RPMI8226 (cell line): ENCODE results near the gene PCDHGB7.
"Not testable (repeated sequence)": the region's sequence is repeated elsewhere in the genome, so short reads cannot be mapped to it uniquely, and the experiment has no call there.

ENCODE experiments used
- DNase-seq: peaks from one replicate; pipeline ENCODE4 v3.0.0-alpha.2; 2015

The PCDHGB7 gene

GRCh38 chr5:141430332-141431113 lies 13.0 kb downstream of the PCDHGB7 start, which contains the start of gene PCDHGA12:
Gene PCDHGA12, plus strand, starts transcription at chr5:141430507. Its CDS starts 253 bp downstream, at chr5:141430760.
- peak; percentile 74 for DNase-seq

GRCh38 chr5:141431286-141431685 lies 13.8 kb downstream of the PCDHGB7 start:
- no peak for DNase-seq

GRCh38 chr5:141432308-141432707 lies 14.8 kb downstream of the PCDHGB7 start:
- not testable (repeated sequence) for DNase-seq

GRCh38 chr5:141432726-141433125 lies 15.2 kb downstream of the PCDHGB7 start:
- not testable (repeated sequence) for DNase-seq

GRCh38 chr5:141434006-141434405 lies 16.5 kb downstream of the PCDHGB7 start:
- no peak for DNase-seq

- no peak for DNase-seq
These were observed 19.7 kb downstream of the PCDHGB7 start for GRCh38 chr5:141437221-141437620.

GRCh38 chr5:141439411-141440141 lies 22.1 kb downstream of the PCDHGB7 start:
- DNase-seq, result no peak

GRCh38 chr5:141440341-141440740 lies 22.9 kb downstream of the PCDHGB7 start:
- no peak for DNase-seq

GRCh38 chr5:141441571-141442170 lies 24.2 kb downstream of the PCDHGB7 start:
- DNase-seq, result no peak

GRCh38 chr5:141465351-141465750 lies 47.9 kb downstream of the PCDHGB7 start:
- no peak for DNase-seq
